Aortic smooth muscle cell (primary cell): ENCODE results near the gene DTNB. TPM values are rescaled to one million over a fixed set of nuclear protein-coding genes. Genes with fewer than 3 reads are reported as not detected.

Experiments
- total RNA-seq: library from RNA; depleted of rRNA; stranded (reverse); fragments of >200 nt; gene quantifications from 2 replicates; pipeline ENCODE4 v1.2.3, GENCODE V29; 2014

The DTNB gene
- total RNA-seq: 3.0 and 4.5 TPM in 2 replicates

DNA sequence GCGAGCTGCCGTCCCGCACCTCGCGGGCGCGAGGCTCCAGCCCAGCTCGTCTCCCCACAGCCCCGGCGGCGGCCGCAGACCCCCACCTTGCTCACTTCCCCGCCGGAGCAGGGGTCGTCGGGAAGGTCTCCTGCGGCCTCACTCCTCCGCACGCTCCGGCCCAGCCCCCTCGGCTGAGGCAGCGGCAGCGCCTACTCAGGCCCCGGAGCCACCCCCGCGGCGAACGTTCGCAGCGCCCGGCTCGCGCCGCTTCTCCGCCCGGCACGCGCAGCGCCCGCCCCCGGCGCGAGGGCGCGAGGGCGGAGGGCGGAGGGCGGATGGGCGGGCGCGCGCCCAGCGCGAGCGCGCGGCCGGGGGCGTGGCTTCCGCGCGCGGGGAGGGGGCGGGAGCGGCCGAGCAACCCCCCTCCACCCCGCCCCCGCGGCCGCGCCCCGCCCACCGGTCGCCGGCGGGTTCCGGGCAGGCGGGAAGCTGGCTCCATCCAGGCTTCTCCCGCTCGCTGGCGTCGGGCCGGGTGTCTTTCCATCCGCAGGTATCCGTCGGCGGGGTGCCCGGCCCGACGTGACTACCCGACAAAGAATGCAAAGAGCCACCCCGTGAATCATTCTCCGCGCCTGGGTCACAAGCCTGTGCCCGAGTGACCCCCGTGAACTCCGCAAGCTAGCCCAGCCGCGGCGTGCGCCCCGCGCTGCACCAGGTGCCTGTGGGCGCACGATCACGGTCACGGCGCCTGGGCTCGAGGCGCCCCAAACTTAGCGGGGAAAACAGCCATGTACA is at the start of gene DTNB:
DTNB (minus strand) TSS at position 278 of the 777 bp plus-strand sequence. CDS start 20,917 bp downstream, outside the sequence.

GRCh38 chr2:25341753-25342371 is 331.5 kb downstream of the DTNB start, which contains the start of gene DNMT3A:
TSS of gene DNMT3A (minus strand) at chr2:25341925. CDS start at chr2:25313984, 27,941 bp downstream.

Other genes starting within 250 kb of the DTNB start
- gene ASXL2, start 204.9 kb upstream of the DTNB start, total RNA-seq: 5.3 and 7.3 TPM in 2 replicates